ENCODE results near the gene DYRK2. TPM values are rescaled to one million over a fixed set of nuclear protein-coding genes. Genes with fewer than 3 reads are reported as not detected.

Gene DYRK2
- total RNA-seq, 4 donors from 2014 or later, result 17.2 to 41.9 (median 19.6) TPM

DNA sequence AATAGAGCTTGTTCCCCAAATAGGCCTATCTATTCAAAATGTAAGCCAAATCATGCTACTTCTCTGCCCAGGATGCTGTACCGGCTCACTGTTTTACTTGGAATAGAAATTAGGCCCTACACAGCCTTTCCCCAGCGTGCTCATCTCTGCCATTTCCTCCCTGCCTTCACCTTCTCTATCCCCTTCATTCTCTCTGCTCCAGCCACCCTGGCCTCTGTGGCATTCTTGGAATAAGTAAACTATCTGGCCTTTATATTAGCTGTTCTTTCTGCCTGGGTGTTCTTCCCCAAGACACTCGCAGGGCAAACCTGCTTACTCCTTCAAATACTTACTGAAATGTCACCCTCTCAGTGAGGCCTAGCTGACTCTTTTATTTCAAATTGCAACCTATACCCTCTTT is 30.9 kb upstream of the DYRK2 start:
- Histone ChIP-seq H3K4me1 (peaks cover 14 to 20% of the 10 kb centered on the region in 2 donors), H3K27ac (peak overlapping the region in 2 of 3 donors; percentile 9 to 27), H3K27me3 (no peaks in the 10 kb centered on the region), H3K4me3 (replicated peaks in 1 of 3) (no peak overlapping the region), H3K36me3 (no peaks in the 10 kb centered on the region), H3K9me3 (no peaks in the 10 kb centered on the region)
- peak in 1 of 2 donors; percentile 23 for DNase-seq
- 63 to 72% methylated on average over 3 of the region's 3 CpGs for WGBS, 2 donors
- intact Hi-C loops (cut with DNase I), result no loop called here
- no peak for TF ChIP-seq CTCF (IDR thresholded peaks at IDR 0.05)
- TF ChIP-seq POLR2A (IDR thresholded peaks at IDR 0.05), result no peak

DNA sequence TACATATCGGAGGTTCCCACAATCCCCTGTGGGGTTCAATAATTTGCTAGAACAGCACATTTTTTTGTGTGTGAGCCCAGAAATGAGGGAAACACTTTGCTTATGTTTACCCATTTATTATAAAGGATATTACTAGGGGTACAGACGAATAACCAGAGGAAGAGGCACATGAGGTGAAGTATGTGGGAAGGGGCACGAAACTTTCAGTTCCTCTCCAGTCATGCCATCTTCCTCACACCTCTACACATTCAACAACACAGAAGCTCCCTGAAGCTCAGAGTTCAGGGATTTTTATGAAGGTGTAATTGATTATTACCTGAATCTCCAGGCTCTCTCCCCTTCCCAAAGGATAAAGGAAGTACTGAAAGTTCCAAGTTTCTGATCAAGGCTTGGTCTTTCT is 30.2 kb upstream of the DYRK2 start:
- H3K27ac ChIP-seq, result no peak overlapping the region
- no peak for DNase-seq
- intact Hi-C loops (cut with DNase I), result no loop called here
- peaks cover 14 to 20% of the 10 kb centered on the region in 2 donors for H3K4me1 ChIP-seq
- WGBS, 2 donors, result 93 to 95% methylated on average over 3 of the region's 3 CpGs
- no peak overlapping the region for H3K4me3 ChIP-seq (replicated peaks in 1 of 3)
- H3K9me3 ChIP-seq, result no peaks in the 10 kb centered on the region
- no peak for TF ChIP-seq POLR2A (IDR thresholded peaks at IDR 0.05)
- no peak for TF ChIP-seq CTCF (IDR thresholded peaks at IDR 0.05)
- H3K27me3 ChIP-seq, result no peaks in the 10 kb centered on the region
- no peaks in the 10 kb centered on the region for H3K36me3 ChIP-seq

DNA sequence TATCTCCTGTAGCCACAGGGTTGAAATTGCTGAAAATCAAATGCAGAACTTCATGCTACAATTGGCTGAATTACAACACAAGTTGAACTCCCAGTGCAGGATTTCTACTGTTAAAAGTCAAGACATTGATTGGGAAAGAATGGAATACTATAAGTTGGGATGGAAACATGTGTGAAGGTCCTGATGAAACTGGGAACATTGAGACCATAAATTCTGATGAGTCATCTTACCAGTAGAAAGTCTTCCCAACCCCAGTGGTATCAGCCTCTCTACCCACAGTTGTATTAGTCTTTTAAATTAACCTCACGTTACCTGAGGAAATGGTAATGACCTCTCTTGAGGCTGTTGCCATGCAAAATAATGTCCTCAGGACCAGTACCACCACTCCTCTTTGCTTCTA is 27.4 kb upstream of the DYRK2 start:
- no peak for DNase-seq
- 91 to 96% methylated on average over 1 of the region's 1 CpG for WGBS, 2 donors
- peaks cover 12 to 24% of the 10 kb centered on the region in 2 donors for H3K4me1 ChIP-seq

GRCh38 chr12:67621926-67622325 is 26.6 kb upstream of the DYRK2 start:
- Histone ChIP-seq H3K4me3 (replicated peaks in 1 of 3) (no peak overlapping the region), H3K9me3 (no peaks in the 10 kb centered on the region)
- TF ChIP-seq CTCF (IDR thresholded peaks at IDR 0.05) (no peak), POLR2A (IDR thresholded peaks at IDR 0.05) (no peak)

More for the DNA sequence above, 27.4 kb upstream of the DYRK2 start:
- no peak overlapping the region for H3K27ac ChIP-seq
- H3K36me3 ChIP-seq, result no peaks in the 10 kb centered on the region
- H3K9me3 ChIP-seq, result no peaks in the 10 kb centered on the region
- intact Hi-C loops (cut with DNase I), result no loop called here
- H3K4me3 ChIP-seq (replicated peaks in 1 of 3), result no peak overlapping the region
- TF ChIP-seq CTCF (IDR thresholded peaks at IDR 0.05) (no peak), POLR2A (IDR thresholded peaks at IDR 0.05) (no peak)
- H3K27me3 ChIP-seq, result no peaks in the 10 kb centered on the region

GRCh38 chr12:67623259-67623658 is 25.3 kb upstream of the DYRK2 start:
- no peak overlapping the region for H3K27ac ChIP-seq
- DNase-seq, result no peak
- intact Hi-C loops (cut with DNase I), result no loop called here
- H3K27me3 ChIP-seq, result no peaks in the 10 kb centered on the region
- no peak overlapping the region for H3K4me3 ChIP-seq (replicated peaks in 1 of 3)
- no peaks in the 10 kb centered on the region for H3K9me3 ChIP-seq
- TF ChIP-seq POLR2A (IDR thresholded peaks at IDR 0.05) (no peak), CTCF (IDR thresholded peaks at IDR 0.05) (no peak)
- WGBS, 2 donors, result 65 to 96% methylated on average over 3 of the region's 3 CpGs
- H3K36me3 ChIP-seq, result no peaks in the 10 kb centered on the region
- H3K4me1 ChIP-seq, result peaks cover 12 to 18% of the 10 kb centered on the region in 2 donors

More at GRCh38 chr12:67621926-67622325, 26.6 kb upstream of the DYRK2 start:
- H3K27me3 ChIP-seq, result no peaks in the 10 kb centered on the region
- H3K4me1 ChIP-seq, result peaks cover 12 to 24% of the 10 kb centered on the region in 2 donors
- intact Hi-C loops (cut with DNase I), result no loop called here
- DNase-seq, result no peak
- WGBS, 2 donors, result 95 to 96% methylated on average over 4 of the region's 4 CpGs
- H3K36me3 ChIP-seq, result no peaks in the 10 kb centered on the region
- no peak overlapping the region for H3K27ac ChIP-seq
